GM18502 (cell line): Measurements from ENCODE around the gene PER2.

Experiments used
- ATAC-seq: cut with Tn5 transposase; IDR thresholded peaks from one replicate; pipeline ENCODE4 v1.9.1; 2021; ENCODE audit warnings: mild to moderate bottlenecking; ENCODE audit not compliant: unreplicated experiment, poor library complexity

Gene PER2

GRCh38 chr2:238202326-238203093, 85.9 kb downstream of the PER2 start:
- ATAC-seq, result no peak
